CD14-positive monocyte (primary cell): ENCODE measurements around the gene PSMF1. TPM values are rescaled to one million over a fixed set of nuclear protein-coding genes. Genes with fewer than 3 reads are reported as not detected.

Source experiments
- DNase-seq, 3 donors: peaks; one replicate each; pipeline ENCODE4 v3.0.0-alpha.2; 2011 to 2022
- H2AFZ ChIP-seq: 2 replicates; pipeline ENCODE4 v1.6.0; 2012; ENCODE audit warnings: mild to moderate bottlenecking, low read depth, low read length, inconsistent platforms; ENCODE audit not compliant: insufficient read depth, poor library complexity, severe bottlenecking
- H3K27ac ChIP-seq, 2 donors: 1 replicate in 1 of 2; 2 replicates in 1 of 2; pipeline ENCODE4 v1.5.1; 2012 to 2013; ENCODE audit warnings: low read length in 2 of 2, control low read depth in 1 of 2, inconsistent platforms in 1 of 2, low read depth in 1 of 2, mild to moderate bottlenecking in 1 of 2
- H3K27me3 ChIP-seq, 2 donors: one replicate each; pipeline versions ENCODE4 v1.6.0 to v1.6.1; 2011 to 2013; ENCODE audit warnings: low read length in 2 of 2; ENCODE audit not compliant: control insufficient read depth in 2 of 2, insufficient read depth in 2 of 2
- H3K36me3 ChIP-seq, 2 donors: replicated peaks in 1 of 2; 1 replicate in 1 of 2; 2 replicates in 1 of 2; pipeline versions ENCODE4 v1.5.1 to v1.6.1; 2012 to 2013; ENCODE audit warnings: low read length in 2 of 2, control low read depth in 1 of 2, inconsistent platforms in 1 of 2, mild to moderate bottlenecking in 1 of 2; ENCODE audit not compliant: insufficient read depth in 2 of 2, control insufficient read depth in 1 of 2
- H3K4me1 ChIP-seq, 2 donors: 1 replicate in 1 of 2; 2 replicates in 1 of 2; pipeline versions ENCODE4 v1.5.1 to v1.6.1; 2012 to 2013; ENCODE audit warnings: low read length in 2 of 2, control low read depth in 1 of 2, inconsistent platforms in 1 of 2, mild to moderate bottlenecking in 1 of 2, moderate library complexity in 1 of 2; ENCODE audit not compliant: insufficient read depth in 2 of 2, control insufficient read depth in 1 of 2
- H3K4me2 ChIP-seq: replicated peaks from 2 replicates; pipeline ENCODE3; 2012; ENCODE audit warnings: low read length, moderate library complexity, mild to moderate bottlenecking; ENCODE audit not compliant: poor library complexity, severe bottlenecking; ENCODE audit errors: extremely low read depth
- H3K4me3 ChIP-seq, 3 experiments: fragments of 200-600 bp in 1 of 3; sonication (generic) in 1 of 3; replicated peaks in 1 of 3; 1 replicate in 2 of 3; 2 replicates in 1 of 3; pipeline ENCODE4 v1.5.1; 2011 to 2013; ENCODE audit warnings: low read length in 3 of 3, mild to moderate bottlenecking in 3 of 3, control low read depth in 2 of 3, low read depth in 2 of 3, inconsistent platforms in 1 of 3, moderate library complexity in 1 of 3
- H3K79me2 ChIP-seq: 2 replicates; pipeline ENCODE4 v1.6.0; 2012; ENCODE audit warnings: mild to moderate bottlenecking, control low read depth, inconsistent platforms, low read length, moderate library complexity; ENCODE audit not compliant: insufficient read depth
- H3K9ac ChIP-seq: 2 replicates; pipeline ENCODE4 v1.6.0; 2017; ENCODE audit warnings: low read length, mild to moderate bottlenecking; ENCODE audit not compliant: insufficient read depth, poor library complexity, severe bottlenecking
- H3K9me3 ChIP-seq, 2 donors: replicated peaks in 1 of 2; 1 replicate in 1 of 2; 2 replicates in 1 of 2; pipeline versions ENCODE4 v1.5.1 to v1.6.1; 2012 to 2013; ENCODE audit warnings: low read length in 2 of 2, control low read depth in 1 of 2; ENCODE audit not compliant: control insufficient read depth in 1 of 2, insufficient read depth in 1 of 2
- H4K20me1 ChIP-seq: 2 replicates; pipeline ENCODE4 v1.6.0; 2012; ENCODE audit warnings: mild to moderate bottlenecking, low read length, control low read depth, moderate library complexity; ENCODE audit not compliant: insufficient read depth
- H3K27ac Mint-ChIP-seq, 7 donors: one replicate each; pipeline ENCODE4 v1.8.0; 2020; ENCODE audit warnings: mild to moderate bottlenecking in 7 of 7, mixed read lengths in 7 of 7, moderate library complexity in 6 of 7, inconsistent platforms in 2 of 7
- H3K27me3 Mint-ChIP-seq, 3 donors: one replicate each; pipeline ENCODE4 v1.8.0; 2021 to 2022; ENCODE audit warnings: low read depth in 3 of 3, mild to moderate bottlenecking in 3 of 3, mixed read lengths in 3 of 3, moderate library complexity in 3 of 3, inconsistent platforms in 1 of 3
- H3K36me3 Mint-ChIP-seq, 2 donors: one replicate each; pipeline ENCODE4 v1.8.0; 2020; ENCODE audit warnings: mixed read lengths in 2 of 2, inconsistent platforms in 1 of 2, mild to moderate bottlenecking in 1 of 2
- H3K4me1 Mint-ChIP-seq: one replicate; pipeline ENCODE4 v1.8.0; 2020; ENCODE audit warnings: mild to moderate bottlenecking, mixed read lengths
- H3K4me3 Mint-ChIP-seq, 2 donors: one replicate each; pipeline ENCODE4 v1.8.0; 2020; ENCODE audit warnings: mild to moderate bottlenecking in 2 of 2, mixed read lengths in 2 of 2, moderate library complexity in 1 of 2
- H3K9me3 Mint-ChIP-seq, 7 donors: one replicate each; pipeline ENCODE4 v1.8.0; 2020 to 2022; ENCODE audit warnings: mixed read lengths in 7 of 7, mild to moderate bottlenecking in 6 of 7, moderate library complexity in 6 of 7, inconsistent platforms in 2 of 7
- CTCF ChIP-seq: fragments of 200-600 bp; IDR thresholded peaks from one replicate; pipeline ENCODE4 v1.8.0; 2022; ENCODE audit warnings: antibody characterized with exemption, mild to moderate bottlenecking
- WGBS: methylation state at CpG from one replicate; pipeline ENCODE4 v1.1.5; 2013; ENCODE audit warnings: missing lambda C conversion rate; ENCODE audit not compliant: insufficient coverage; 5-methylcytosine and 5-hydroxymethylcytosine counted together
- intact Hi-C, 2 donors: fragments of 100-400 bp; cut with micrococcal nuclease; formaldehyde crosslinking; loops; one replicate each; pipeline versions ENCODE4 v1.15.0 to v1.15.1; 2023
- polyA plus RNA-seq, 3 donors: library from polyadenylated mRNA; depleted of rRNA in 1 of 3; unstranded in 2 of 3; stranded (reverse) in 1 of 3; fragments of 300-500 nt in 2 of 3; fragments of >200 nt in 1 of 3; fragmentation: Illumina TruSeq in 2 of 3; gene quantifications; 1 replicate in 2 of 3; 2 replicates in 1 of 3; pipeline ENCODE4 v1.2.3, GENCODE V29; 2012 to 2021

PSMF1 gene
- polyA plus RNA-seq, 3 donors = 103 to 349 (median 138) TPM

DNA sequence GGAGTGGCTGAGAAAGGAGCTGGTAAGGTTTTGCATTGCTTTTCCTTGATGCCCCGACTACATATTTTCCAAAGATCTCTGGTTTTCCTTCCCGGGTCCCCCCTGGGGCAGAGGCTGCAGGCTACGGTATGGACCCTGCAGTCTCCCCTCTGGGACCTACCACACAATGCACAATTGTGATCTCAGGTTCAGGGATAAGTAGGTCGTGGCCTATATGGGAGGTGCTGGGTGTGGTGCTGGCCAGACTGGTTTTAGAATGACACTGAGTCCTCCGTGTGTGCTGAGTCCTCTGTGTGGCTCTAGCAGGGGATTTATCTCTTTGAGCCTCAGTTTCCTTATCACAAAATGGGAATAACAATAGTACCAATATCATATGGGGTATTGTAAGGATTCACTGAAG, 85.2 kb downstream of the PSMF1 start:
- 94% methylated on average over 3 of the region's 5 CpGs for WGBS
- no peak for TF ChIP-seq CTCF
- H3K4me3 ChIP-seq = no peak overlapping the region
- no peak overlapping the region for H3K27ac ChIP-seq
- Mint-ChIP-seq H3K27ac (no peak overlapping the region), H3K4me1 (peaks cover 5% of the 10 kb centered on the region), H3K4me3 (no peak overlapping the region), H3K9me3 (no peaks in the 10 kb centered on the region), H3K27me3 (peaks cover 0 to 2% (median 2%) of the 10 kb centered on the region in 3 donors), H3K36me3 (no peaks in the 10 kb centered on the region)
- no peak overlapping the region for H3K9ac ChIP-seq
- H3K27me3 ChIP-seq = no peaks in the 10 kb centered on the region
- no peak overlapping the region for H2AFZ ChIP-seq
- no peaks in the 10 kb centered on the region for H3K4me1 ChIP-seq
- intact Hi-C loops = no loop called here
- no peak for DNase-seq
- no peaks in the 10 kb centered on the region for H3K9me3 ChIP-seq
- no peaks in the 10 kb centered on the region for H3K79me2 ChIP-seq
- H3K36me3 ChIP-seq = no peaks in the 10 kb centered on the region
- no peak overlapping the region for H3K4me2 ChIP-seq
- H4K20me1 ChIP-seq = no peaks in the 10 kb centered on the region

DNA sequence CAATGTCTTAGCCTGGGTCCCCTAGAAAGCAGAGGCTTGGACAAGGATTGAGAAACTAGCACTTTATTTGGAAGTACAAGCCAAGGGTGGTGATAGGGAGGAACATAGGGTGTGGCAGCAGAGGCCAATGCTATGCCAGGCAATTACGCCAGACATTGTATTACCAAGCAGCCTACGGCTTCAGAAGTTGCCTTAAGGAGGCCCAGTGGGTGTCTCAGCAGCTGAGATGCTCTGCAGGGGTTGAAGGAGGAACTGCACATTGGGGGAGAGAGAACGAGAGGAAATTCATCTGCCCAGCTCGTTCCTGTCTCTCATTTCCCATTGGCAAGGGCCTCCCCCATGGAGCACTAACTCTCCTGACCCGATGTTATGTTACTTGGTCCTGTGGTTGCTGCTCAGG, 85.7 kb downstream of the PSMF1 start:
- Mint-ChIP-seq H3K9me3 (no peaks in the 10 kb centered on the region), H3K4me3 (no peak overlapping the region), H3K27me3 (peaks cover 0 to 2% (median 2%) of the 10 kb centered on the region in 3 donors), H3K36me3 (no peaks in the 10 kb centered on the region), H3K27ac (no peak overlapping the region), H3K4me1 (peaks cover 5% of the 10 kb centered on the region)
- Histone ChIP-seq H4K20me1 (no peaks in the 10 kb centered on the region), H3K4me2 (no peak overlapping the region), H3K27ac (no peak overlapping the region), H3K79me2 (no peaks in the 10 kb centered on the region), H3K36me3 (no peaks in the 10 kb centered on the region), H3K27me3 (no peaks in the 10 kb centered on the region), H3K9me3 (no peaks in the 10 kb centered on the region), H3K4me1 (no peaks in the 10 kb centered on the region), H2AFZ (no peak overlapping the region), H3K9ac (no peak overlapping the region), H3K4me3 (no peak overlapping the region)
- DNase-seq = no peak
- 0% methylated on average over 4 of the region's 5 CpGs for WGBS
- intact Hi-C loops = no loop called here
- TF ChIP-seq CTCF = no peak
